ENCODE data around the gene PRSS16. TPM values are rescaled to one million over a fixed set of nuclear protein-coding genes. Genes with fewer than 3 reads are reported as not detected.
A peak's percentile ranks its signal among the peaks of the same experiment; 100 is the strongest.

PRSS16 gene
- total and polyA plus RNA-seq, 9 of the 15 experiments (the other 6 are each of a cell fraction or from before 2014, with no cell fraction given), result 4.5 to 21.3 (median 12.1) TPM

GRCh38 chr6:27290065-27290849, 42.8 kb downstream of the PRSS16 start (continued):
- TF ChIP-seq, protein P1, sequence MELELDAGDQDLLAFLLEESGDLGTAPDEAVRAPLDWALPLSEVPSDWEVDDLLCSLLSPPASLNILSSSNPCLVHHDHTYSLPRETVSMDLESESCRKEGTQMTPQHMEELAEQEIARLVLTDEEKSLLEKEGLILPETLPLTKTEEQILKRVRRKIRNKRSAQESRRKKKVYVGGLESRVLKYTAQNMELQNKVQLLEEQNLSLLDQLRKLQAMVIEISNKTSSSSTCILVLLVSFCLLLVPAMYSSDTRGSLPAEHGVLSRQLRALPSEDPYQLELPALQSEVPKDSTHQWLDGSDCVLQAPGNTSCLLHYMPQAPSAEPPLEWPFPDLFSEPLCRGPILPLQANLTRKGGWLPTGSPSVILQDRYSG (tag; conservative IDR thresholded peaks at IDR 0.05; ENCODE audit: low read depth), result no peak
- TF ChIP-seq E2F1 (CRISPR knock-in tag; IDR thresholded peaks at IDR 0.05), result 0 out of 2 replicates have a peak, but pooled peaks have one; percentile 12
- TF ChIP-seq ZNF561 (CRISPR knock-in tag; conservative IDR thresholded peaks at IDR 0.05), result no peak
- TF ChIP-seq EP300 (IDR thresholded peaks at IDR 0.05; ENCODE audit: low read length), result peak; percentile 83
- TF ChIP-seq, protein P2, sequence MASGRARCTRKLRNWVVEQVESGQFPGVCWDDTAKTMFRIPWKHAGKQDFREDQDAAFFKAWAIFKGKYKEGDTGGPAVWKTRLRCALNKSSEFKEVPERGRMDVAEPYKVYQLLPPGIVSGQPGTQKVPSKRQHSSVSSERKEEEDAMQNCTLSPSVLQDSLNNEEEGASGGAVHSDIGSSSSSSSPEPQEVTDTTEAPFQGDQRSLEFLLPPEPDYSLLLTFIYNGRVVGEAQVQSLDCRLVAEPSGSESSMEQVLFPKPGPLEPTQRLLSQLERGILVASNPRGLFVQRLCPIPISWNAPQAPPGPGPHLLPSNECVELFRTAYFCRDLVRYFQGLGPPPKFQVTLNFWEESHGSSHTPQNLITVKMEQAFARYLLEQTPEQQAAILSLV (tag; IDR thresholded peaks at IDR 0.05), result no peak
- TF ChIP-seq ZNF583 (CRISPR knock-in tag; IDR thresholded peaks at IDR 0.05), result no peak
- peak; percentile 51 for TF ChIP-seq SMAD1 (IDR thresholded peaks at IDR 0.05; ENCODE audit: low read depth, low read length, partially characterized antibody)
- peak; percentile 60; the same call in 1 of the 2 replicates for TF ChIP-seq ZSCAN29 (IDR thresholded peaks at IDR 0.05)
- TF ChIP-seq, protein P3, sequence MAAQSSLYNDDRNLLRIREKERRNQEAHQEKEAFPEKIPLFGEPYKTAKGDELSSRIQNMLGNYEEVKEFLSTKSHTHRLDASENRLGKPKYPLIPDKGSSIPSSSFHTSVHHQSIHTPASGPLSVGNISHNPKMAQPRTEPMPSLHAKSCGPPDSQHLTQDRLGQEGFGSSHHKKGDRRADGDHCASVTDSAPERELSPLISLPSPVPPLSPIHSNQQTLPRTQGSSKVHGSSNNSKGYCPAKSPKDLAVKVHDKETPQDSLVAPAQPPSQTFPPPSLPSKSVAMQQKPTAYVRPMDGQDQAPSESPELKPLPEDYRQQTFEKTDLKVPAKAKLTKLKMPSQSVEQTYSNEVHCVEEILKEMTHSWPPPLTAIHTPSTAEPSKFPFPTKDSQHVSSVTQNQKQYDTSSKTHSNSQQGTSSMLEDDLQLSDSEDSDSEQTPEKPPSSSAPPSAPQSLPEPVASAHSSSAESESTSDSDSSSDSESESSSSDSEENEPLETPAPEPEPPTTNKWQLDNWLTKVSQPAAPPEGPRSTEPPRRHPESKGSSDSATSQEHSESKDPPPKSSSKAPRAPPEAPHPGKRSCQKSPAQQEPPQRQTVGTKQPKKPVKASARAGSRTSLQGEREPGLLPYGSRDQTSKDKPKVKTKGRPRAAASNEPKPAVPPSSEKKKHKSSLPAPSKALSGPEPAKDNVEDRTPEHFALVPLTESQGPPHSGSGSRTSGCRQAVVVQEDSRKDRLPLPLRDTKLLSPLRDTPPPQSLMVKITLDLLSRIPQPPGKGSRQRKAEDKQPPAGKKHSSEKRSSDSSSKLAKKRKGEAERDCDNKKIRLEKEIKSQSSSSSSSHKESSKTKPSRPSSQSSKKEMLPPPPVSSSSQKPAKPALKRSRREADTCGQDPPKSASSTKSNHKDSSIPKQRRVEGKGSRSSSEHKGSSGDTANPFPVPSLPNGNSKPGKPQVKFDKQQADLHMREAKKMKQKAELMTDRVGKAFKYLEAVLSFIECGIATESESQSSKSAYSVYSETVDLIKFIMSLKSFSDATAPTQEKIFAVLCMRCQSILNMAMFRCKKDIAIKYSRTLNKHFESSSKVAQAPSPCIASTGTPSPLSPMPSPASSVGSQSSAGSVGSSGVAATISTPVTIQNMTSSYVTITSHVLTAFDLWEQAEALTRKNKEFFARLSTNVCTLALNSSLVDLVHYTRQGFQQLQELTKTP (IDR thresholded peaks at IDR 0.05; ENCODE audit: low read depth in 1 of 2, partially characterized antibody in 2 of 2), result peak in 1 of 2 experiments; percentile 78
- TF ChIP-seq ATF7 (IDR thresholded peaks at IDR 0.05), result peak; percentile 51; the same call in 1 of the 2 replicates
- no peak for TF ChIP-seq TAF15 (IDR thresholded peaks at IDR 0.05; ENCODE audit: low read depth, low read length)

Measured in K562 (cell line).